ENCODE data around the gene ARSB.

DNA sequence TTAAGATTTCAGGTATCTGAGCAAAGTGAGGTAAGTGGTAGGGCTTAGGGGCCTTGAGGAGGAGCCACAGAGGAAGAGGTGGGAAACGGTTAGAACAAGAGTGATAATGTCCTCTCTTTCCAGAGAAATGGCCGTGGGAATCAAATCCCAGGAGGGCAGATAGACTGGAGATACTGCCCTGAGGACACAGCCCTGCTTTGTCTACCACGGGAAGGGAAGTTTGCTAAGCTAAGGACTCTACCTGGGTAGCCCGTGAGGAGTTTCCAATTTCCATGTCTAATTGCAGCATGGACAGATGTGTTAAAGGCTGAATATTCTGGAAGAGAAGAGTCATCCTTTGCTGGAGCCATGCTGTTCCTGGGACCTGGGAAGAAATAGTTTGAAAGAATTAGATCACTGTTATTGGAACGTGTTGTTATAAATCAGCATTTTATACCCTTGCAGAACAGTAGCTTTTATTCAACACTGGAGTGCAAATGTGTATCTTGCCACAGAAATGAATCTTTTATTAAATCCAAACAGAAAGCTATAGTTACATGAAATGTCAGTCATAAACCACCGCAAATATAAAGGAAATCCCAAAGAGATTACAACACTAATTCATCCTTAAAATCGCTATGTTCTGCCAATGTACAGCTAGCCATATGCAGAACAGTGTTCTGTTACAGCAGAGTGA is 203.4 kb downstream of the ARSB start:
- TF ChIP-seq, protein P1, sequence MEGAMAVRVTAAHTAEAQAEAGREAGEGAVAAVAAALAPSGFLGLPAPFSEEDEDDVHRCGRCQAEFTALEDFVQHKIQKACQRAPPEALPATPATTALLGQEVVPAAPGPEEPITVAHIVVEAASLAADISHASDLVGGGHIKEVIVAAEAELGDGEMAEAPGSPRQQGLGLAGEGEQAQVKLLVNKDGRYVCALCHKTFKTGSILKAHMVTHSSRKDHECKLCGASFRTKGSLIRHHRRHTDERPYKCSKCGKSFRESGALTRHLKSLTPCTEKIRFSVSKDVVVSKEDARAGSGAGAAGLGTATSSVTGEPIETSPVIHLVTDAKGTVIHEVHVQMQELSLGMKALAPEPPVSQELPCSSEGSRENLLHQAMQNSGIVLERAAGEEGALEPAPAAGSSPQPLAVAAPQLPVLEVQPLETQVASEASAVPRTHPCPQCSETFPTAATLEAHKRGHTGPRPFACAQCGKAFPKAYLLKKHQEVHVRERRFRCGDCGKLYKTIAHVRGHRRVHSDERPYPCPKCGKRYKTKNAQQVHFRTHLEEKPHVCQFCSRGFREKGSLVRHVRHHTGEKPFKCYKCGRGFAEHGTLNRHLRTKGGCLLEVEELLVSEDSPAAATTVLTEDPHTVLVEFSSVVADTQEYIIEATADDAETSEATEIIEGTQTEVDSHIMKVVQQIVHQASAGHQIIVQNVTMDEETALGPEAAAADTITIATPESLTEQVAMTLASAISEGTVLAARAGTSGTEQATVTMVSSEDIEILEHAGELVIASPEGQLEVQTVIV (IDR thresholded peaks at IDR 0.05; ENCODE audit: borderline replicate concordance, partially characterized antibody), result no peak
- TF ChIP-seq, protein P2, sequence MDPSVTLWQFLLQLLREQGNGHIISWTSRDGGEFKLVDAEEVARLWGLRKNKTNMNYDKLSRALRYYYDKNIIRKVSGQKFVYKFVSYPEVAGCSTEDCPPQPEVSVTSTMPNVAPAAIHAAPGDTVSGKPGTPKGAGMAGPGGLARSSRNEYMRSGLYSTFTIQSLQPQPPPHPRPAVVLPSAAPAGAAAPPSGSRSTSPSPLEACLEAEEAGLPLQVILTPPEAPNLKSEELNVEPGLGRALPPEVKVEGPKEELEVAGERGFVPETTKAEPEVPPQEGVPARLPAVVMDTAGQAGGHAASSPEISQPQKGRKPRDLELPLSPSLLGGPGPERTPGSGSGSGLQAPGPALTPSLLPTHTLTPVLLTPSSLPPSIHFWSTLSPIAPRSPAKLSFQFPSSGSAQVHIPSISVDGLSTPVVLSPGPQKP (IDR thresholded peaks at IDR 0.05; ENCODE audit: low read depth, low read length), result no peak
- TF ChIP-seq KDM1A (IDR thresholded peaks at IDR 0.05; ENCODE audit: borderline replicate concordance), result no peak
- no peak for TF ChIP-seq BRCA1 (IDR thresholded peaks at IDR 0.05; ENCODE audit: low read depth, low read length)

All from GM12878 (cell line).